Activated CD8-positive, alpha-beta memory T cell treated with anti-CD3 and anti-CD28 coated beads, Interleukin-2, amount 50 U/mL, for 24 hours (primary cell): Measurements from ENCODE around the gene EDDM3A.
"Not testable (repeated sequence)": the region's sequence is repeated elsewhere in the genome, so short reads cannot be mapped to it uniquely, and the experiment has no call there.

Source experiments
- DNase-seq: peaks from one replicate; pipeline ENCODE4 v3.0.0-alpha.2; 2020; ENCODE audit errors: extremely low read depth

Gene EDDM3A

GRCh38 chr14:20733684-20734429 is 11.8 kb upstream of the EDDM3A start:
- no peak for DNase-seq

- DNase-seq: no peak
Observed at GRCh38 chr14:20734430-20734806, 11.3 kb upstream of the EDDM3A start.

GRCh38 chr14:20738292-20738691 is 7.4 kb upstream of the EDDM3A start:
- not testable (repeated sequence) for DNase-seq

GRCh38 chr14:20742132-20742531 is 3.6 kb upstream of the EDDM3A start:
- no peak for DNase-seq

GRCh38 chr14:20743556-20743955 is 2.1 kb upstream of the EDDM3A start:
- no peak for DNase-seq

GRCh38 chr14:20746566-20746965 is 879 bp downstream of the EDDM3A start:
- no peak for DNase-seq

GRCh38 chr14:20748439-20748838 is 2.8 kb downstream of the EDDM3A start:
- no peak for DNase-seq

GRCh38 chr14:20750194-20750593 is 4.5 kb downstream of the EDDM3A start:
- no peak for DNase-seq

GRCh38 chr14:20751963-20752562 is 6.4 kb downstream of the EDDM3A start:
- no peak for DNase-seq

- DNase-seq: no peak
Observed at GRCh38 chr14:20754308-20754707, 8.6 kb downstream of the EDDM3A start.

- no peak for DNase-seq
Observed at GRCh38 chr14:20755037-20755436, 9.3 kb downstream of the EDDM3A start.

GRCh38 chr14:20757965-20758364 is 12.3 kb downstream of the EDDM3A start:
- no peak for DNase-seq

- DNase-seq: not testable (repeated sequence)
Observed at GRCh38 chr14:20759465-20759864, 13.8 kb downstream of the EDDM3A start.

GRCh38 chr14:20760950-20761349 is 15.3 kb downstream of the EDDM3A start:
- DNase-seq: no peak

- no peak for DNase-seq
Observed at GRCh38 chr14:20768593-20768892, 22.9 kb downstream of the EDDM3A start.

- no peak for DNase-seq
Observed at GRCh38 chr14:20769421-20769820, 23.7 kb downstream of the EDDM3A start.

GRCh38 chr14:20772650-20773049 is 27.0 kb downstream of the EDDM3A start:
- no peak for DNase-seq

GRCh38 chr14:20774258-20774824 is 28.7 kb downstream of the EDDM3A start:
- no peak for DNase-seq

GRCh38 chr14:20775043-20775442 is 29.4 kb downstream of the EDDM3A start:
- no peak for DNase-seq

- no peak for DNase-seq
Observed at GRCh38 chr14:20775901-20776300, 30.2 kb downstream of the EDDM3A start.

GRCh38 chr14:20781803-20782202 is 36.1 kb downstream of the EDDM3A start:
- no peak for DNase-seq

GRCh38 chr14:20782280-20782890 is 36.7 kb downstream of the EDDM3A start:
- no peak for DNase-seq

- no peak for DNase-seq
Observed at GRCh38 chr14:20787025-20787424, 41.3 kb downstream of the EDDM3A start.
